Skeletal muscle satellite cell (primary cell): ENCODE measurements around the gene GGNBP2.
A peak's percentile ranks its signal among the peaks of the same experiment; 100 is the strongest.

Experiments used
- H3K27me3 ChIP-seq: 2 replicates; pipeline ENCODE4 v1.7.0; 2013; ENCODE audit warnings: low read length; ENCODE audit not compliant: control insufficient read depth, insufficient read depth
- H3K36me3 ChIP-seq: 2 replicates; pipeline ENCODE4 v1.7.0; 2013; ENCODE audit warnings: mild to moderate bottlenecking, control low read depth, low read length; ENCODE audit not compliant: insufficient read depth
- H3K4me1 ChIP-seq: 2 replicates; pipeline ENCODE4 v1.7.0; 2013; ENCODE audit warnings: low read length; ENCODE audit not compliant: control insufficient read depth, insufficient read depth
- H3K4me2 ChIP-seq: 2 replicates; pipeline ENCODE4 v1.7.0; 2013; ENCODE audit warnings: mild to moderate bottlenecking, low read length
- H3K4me3 ChIP-seq: 2 replicates; pipeline ENCODE4 v1.7.0; 2013; ENCODE audit warnings: low read length
- H3K9ac ChIP-seq: 2 replicates; pipeline ENCODE4 v1.7.0; 2013; ENCODE audit warnings: mild to moderate bottlenecking, low read depth, low read length, moderate library complexity
- H3K9me3 ChIP-seq: replicated peaks from 2 replicates; pipeline ENCODE4 v1.7.0; 2013; ENCODE audit warnings: mild to moderate bottlenecking, control low read depth, low read length

GGNBP2 gene

GRCh38 chr17:36524428-36524876 is 20.3 kb upstream of the GGNBP2 start:
- Histone ChIP-seq H3K4me2 (no peak overlapping the region), H3K4me1 (peaks cover 14% of the 10 kb centered on the region), H3K9me3 (no peaks in the 10 kb centered on the region), H3K9ac (no peak overlapping the region), H3K27me3 (no peaks in the 10 kb centered on the region), H3K36me3 (peaks cover 58% of the 10 kb centered on the region), H3K4me3 (no peak overlapping the region)

DNA sequence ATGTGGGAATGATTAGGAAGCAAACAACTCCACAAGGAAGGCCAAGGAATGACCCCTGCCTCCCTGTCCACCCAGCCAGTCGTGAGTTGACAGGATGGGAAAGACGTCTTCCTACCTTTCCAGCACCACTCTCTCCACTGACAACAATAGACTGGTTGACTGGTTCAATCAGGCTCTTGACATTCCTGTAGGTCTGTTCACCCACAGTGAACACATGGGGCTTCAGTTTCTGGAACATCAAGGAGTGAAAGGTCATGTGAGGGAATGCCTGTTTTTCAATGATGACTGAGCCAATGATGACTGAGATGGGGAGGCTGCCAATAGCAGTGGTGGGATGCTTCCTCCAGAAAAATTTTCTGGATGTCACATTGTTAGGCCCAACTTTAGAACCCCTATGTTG is 19.6 kb upstream of the GGNBP2 start:
- Histone ChIP-seq H3K9ac (no peak overlapping the region), H3K27me3 (no peaks in the 10 kb centered on the region), H3K4me1 (peaks cover 15% of the 10 kb centered on the region), H3K36me3 (peaks cover 53% of the 10 kb centered on the region), H3K4me3 (no peak overlapping the region), H3K4me2 (no peak overlapping the region), H3K9me3 (no peaks in the 10 kb centered on the region)

DNA sequence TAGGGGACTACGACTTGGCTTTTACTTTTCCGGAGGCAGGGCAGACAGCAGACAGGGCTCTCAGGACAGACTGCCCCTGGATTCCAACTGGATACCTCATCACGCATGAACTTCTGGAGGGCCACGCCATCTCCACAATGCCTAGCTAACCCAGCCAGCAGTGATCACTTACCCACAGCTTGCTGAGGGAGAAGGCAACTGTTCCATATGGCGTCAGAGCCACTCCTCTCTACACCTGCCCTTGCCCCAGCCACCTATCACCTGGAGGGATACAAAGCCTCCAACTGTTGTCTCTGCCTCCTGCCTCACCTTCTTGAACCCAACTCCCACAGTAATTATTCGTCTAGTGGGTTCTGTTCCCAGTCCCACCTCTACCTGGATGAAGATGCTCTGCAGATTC is 18.8 kb upstream of the GGNBP2 start:
- H3K36me3 ChIP-seq: peaks cover 46% of the 10 kb centered on the region
- H3K4me3 ChIP-seq: no peak overlapping the region
- peaks cover 15% of the 10 kb centered on the region for H3K4me1 ChIP-seq
- no peak overlapping the region for H3K9ac ChIP-seq
- H3K9me3 ChIP-seq: no peaks in the 10 kb centered on the region
- no peak overlapping the region for H3K4me2 ChIP-seq
- H3K27me3 ChIP-seq: no peaks in the 10 kb centered on the region

- H3K4me2 ChIP-seq: no peak overlapping the region
- H3K9ac ChIP-seq: no peak overlapping the region
- no peaks in the 10 kb centered on the region for H3K27me3 ChIP-seq
- peaks cover 56% of the 10 kb centered on the region for H3K36me3 ChIP-seq
- H3K4me1 ChIP-seq: peaks cover 15% of the 10 kb centered on the region
- no peaks in the 10 kb centered on the region for H3K9me3 ChIP-seq
- H3K4me3 ChIP-seq: no peak overlapping the region
Observed at GRCh38 chr17:36527621-36528250, 17.0 kb upstream of the GGNBP2 start.

DNA sequence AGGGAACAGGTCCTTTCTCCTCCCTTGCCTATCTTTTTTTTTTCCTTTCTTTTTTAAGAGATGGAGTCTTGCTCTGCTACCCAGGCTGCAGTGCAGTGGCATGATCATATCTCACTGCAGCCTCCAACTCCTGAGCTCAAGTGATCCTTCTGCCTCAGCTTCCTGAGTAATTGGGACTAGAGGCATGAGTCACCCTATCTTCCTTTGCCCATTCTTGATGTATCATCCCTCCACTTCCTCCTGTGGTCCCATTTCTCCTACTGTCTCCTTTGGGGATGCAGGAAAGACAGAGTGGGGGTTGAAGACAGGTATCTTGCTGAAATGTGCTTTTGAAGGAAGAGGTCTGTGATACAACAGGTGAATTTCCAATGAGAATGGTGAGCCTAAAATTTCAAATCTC is 15.6 kb upstream of the GGNBP2 start:
- no peaks in the 10 kb centered on the region for H3K9me3 ChIP-seq
- no peaks in the 10 kb centered on the region for H3K27me3 ChIP-seq
- H3K36me3 ChIP-seq: peaks cover 57% of the 10 kb centered on the region
- H3K4me3 ChIP-seq: no peak overlapping the region
- no peak overlapping the region for H3K9ac ChIP-seq
- H3K4me1 ChIP-seq: peaks cover 22% of the 10 kb centered on the region
- H3K4me2 ChIP-seq: peak overlapping the region; percentile 25

- Histone ChIP-seq H3K4me3 (no peak overlapping the region), H3K36me3 (peaks cover 34% of the 10 kb centered on the region), H3K4me1 (peaks cover 25% of the 10 kb centered on the region)
Observed at GRCh38 chr17:36532435-36532975, 12.2 kb upstream of the GGNBP2 start.

DNA sequence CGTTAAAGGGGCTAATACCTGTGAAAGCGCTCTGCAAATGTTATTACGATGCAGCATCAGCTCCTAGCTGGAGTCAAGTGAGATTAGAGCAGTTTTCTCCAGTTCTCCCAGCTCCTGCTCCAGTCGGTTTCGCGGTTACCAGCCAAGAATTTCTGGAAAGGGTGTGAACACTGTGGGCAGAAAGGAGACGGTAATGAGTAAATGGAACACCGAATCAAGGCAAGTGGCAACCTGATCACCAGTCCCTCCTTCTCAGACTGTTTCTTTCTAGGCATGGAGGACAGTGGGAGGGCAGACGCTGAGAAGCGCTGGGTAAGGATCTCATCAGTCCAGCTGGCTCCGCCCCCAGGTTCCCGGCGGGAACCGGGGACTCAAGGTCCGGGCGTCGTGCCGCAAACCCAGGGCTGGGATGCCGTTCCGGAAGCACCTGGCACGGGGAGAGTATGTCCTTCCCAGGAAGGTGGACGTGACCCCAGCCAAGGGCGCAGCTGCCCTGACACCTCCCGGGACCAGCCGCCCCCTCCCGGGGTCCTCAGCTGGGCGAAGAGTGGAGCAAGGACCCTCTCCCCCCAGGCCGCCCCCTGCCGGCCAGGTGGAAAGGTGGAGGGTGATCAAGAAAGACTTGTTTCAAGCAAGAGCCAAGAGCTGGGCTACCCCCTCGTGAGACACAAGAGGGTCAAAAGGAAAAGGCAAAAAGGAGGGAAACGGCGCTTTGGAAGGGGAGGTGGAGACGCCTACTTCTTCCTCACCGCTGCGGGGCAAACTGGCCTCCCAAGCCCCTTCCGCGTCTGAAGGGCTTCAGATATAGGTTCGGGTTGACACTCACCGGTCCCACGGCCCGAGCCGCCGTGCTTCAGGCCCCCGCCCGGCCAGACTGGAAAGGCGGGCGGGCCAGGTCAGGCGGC is 10.5 kb upstream of the GGNBP2 start:
- no peaks in the 10 kb centered on the region for H3K9me3 ChIP-seq
- peak overlapping the region; percentile 99 for H3K4me3 ChIP-seq
- H3K36me3 ChIP-seq: peaks cover 35% of the 10 kb centered on the region
- peaks cover 16% of the 10 kb centered on the region for H3K4me1 ChIP-seq
- peak overlapping the region; percentile 100 for H3K9ac ChIP-seq
- H3K4me2 ChIP-seq: peak overlapping the region; percentile 98
- no peaks in the 10 kb centered on the region for H3K27me3 ChIP-seq

More at GRCh38 chr17:36532435-36532975, 12.2 kb upstream of the GGNBP2 start:
- no peaks in the 10 kb centered on the region for H3K27me3 ChIP-seq
- H3K4me2 ChIP-seq: no peak overlapping the region
- no peaks in the 10 kb centered on the region for H3K9me3 ChIP-seq
- no peak overlapping the region for H3K9ac ChIP-seq

GRCh38 chr17:36534840-36535668 is 9.7 kb upstream of the GGNBP2 start, which contains the start of the genes MYO19 and PIGW:
Gene MYO19 (minus strand): TSS chr17:36534868. CDS start chr17:36532538, 2,330 bp downstream.
Gene PIGW (plus strand): TSS chr17:36534987. CDS start chr17:36537102, 2,115 bp downstream.
- H3K4me1 ChIP-seq: peaks cover 12% of the 10 kb centered on the region
- H3K9me3 ChIP-seq: no peaks in the 10 kb centered on the region
- H3K36me3 ChIP-seq: peaks cover 35% of the 10 kb centered on the region
- H3K9ac ChIP-seq: peak within 1 kb of the TSS; percentile 100
- H3K27me3 ChIP-seq: no peaks in the 10 kb centered on the region
- peak within 1 kb of the TSS; percentile 99 for H3K4me3 ChIP-seq
- peak within 1 kb of the TSS; percentile 98 for H3K4me2 ChIP-seq

DNA sequence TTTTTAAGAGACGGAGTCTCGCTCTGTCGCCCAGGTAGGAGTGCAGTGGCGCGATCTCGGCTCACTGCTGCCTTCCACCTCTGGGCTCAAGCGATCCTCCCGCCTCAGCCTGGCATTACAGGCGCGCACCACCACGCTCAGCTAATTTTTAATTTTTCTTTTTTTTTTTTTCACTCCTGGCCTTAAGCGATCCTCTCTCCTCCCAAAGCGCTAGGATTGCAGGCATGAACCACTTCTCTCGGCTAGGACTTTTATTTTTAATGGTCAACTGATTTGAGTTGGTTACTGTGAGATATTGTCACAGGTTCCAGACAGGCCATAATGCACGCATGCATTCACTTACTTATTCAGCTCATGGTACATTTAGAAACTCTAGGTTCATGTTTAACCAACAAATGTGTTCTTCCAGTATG is 9.0 kb upstream of the GGNBP2 start:
- Histone ChIP-seq H3K36me3 (peaks cover 35% of the 10 kb centered on the region), H3K9me3 (no peaks in the 10 kb centered on the region), H3K4me1 (peaks cover 12% of the 10 kb centered on the region), H3K4me3 (peak overlapping the region; percentile 99), H3K9ac (peak overlapping the region; percentile 100), H3K4me2 (peak overlapping the region; percentile 98), H3K27me3 (no peaks in the 10 kb centered on the region)

DNA sequence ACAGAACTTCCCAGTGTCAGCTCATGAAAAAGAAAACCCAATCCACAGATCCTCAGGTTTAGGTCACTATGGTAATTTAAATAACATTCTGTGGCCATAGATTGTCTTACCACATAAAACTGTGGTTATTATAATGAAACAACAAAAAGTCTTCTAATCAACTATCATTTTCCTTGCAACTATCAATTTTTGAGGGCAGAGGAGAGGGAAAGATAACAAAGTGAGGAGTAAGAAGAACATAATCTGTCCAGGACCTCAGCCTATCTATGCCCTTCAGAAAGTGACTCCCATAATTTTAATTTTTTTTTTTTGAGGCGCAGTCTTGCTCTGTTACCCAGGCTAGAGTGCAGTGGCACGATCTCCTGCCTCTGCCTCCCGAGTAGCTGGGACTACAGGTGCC is 4.0 kb upstream of the GGNBP2 start:
- Histone ChIP-seq H3K9me3 (no peaks in the 10 kb centered on the region), H3K4me1 (peaks cover 12% of the 10 kb centered on the region), H3K4me2 (no peak overlapping the region), H3K4me3 (no peak overlapping the region), H3K9ac (no peak overlapping the region), H3K36me3 (peaks cover 14% of the 10 kb centered on the region), H3K27me3 (no peaks in the 10 kb centered on the region)

GRCh38 chr17:36542755-36543154 is 2.0 kb upstream of the GGNBP2 start:
- Histone ChIP-seq H3K9ac (no peak overlapping the region), H3K27me3 (no peaks in the 10 kb centered on the region)

More at GRCh38 chr17:36542755-36543154, 2.0 kb upstream of the GGNBP2 start:
- peaks cover 15% of the 10 kb centered on the region for H3K36me3 ChIP-seq
- H3K4me3 ChIP-seq: no peak overlapping the region
- H3K4me1 ChIP-seq: peaks cover 12% of the 10 kb centered on the region
- no peak overlapping the region for H3K4me2 ChIP-seq
- H3K9me3 ChIP-seq: no peaks in the 10 kb centered on the region
